K562 (cell line): ENCODE data around the gene EML2. TPM values are rescaled to one million over a fixed set of nuclear protein-coding genes. Genes with fewer than 3 reads are reported as not detected.

Source experiments
- BDP1 ChIP-seq: IDR thresholded peaks from 3 replicates; pipeline ENCODE4 v1.6.1; 2011; ENCODE audit not compliant: insufficient read length, insufficient read depth
- CREBBP ChIP-seq: IDR thresholded peaks from one replicate; pipeline ENCODE4 v1.6.1; 2012; ENCODE audit warnings: low read depth, mild to moderate bottlenecking, control low read depth, inconsistent platforms, low read length
- E2F3 ChIP-seq: fragments of 250-450 bp; sonication (Bioruptor Pico); IDR thresholded peaks from 2 replicates; pipeline ENCODE4 v1.4.0; 2020; ENCODE audit warnings: mild to moderate bottlenecking
- ERF ChIP-seq: fragments of 450-650 bp; formaldehyde crosslinking; IDR thresholded peaks from 2 replicates; pipeline ENCODE4 v1.4.0; 2020; ENCODE audit warnings: mild to moderate bottlenecking, mixed read lengths
- PCBP1 ChIP-seq: fragments of 200-400 bp; formaldehyde crosslinking; IDR thresholded peaks from 2 replicates; pipeline ENCODE4 v1.6.1; 2018; ENCODE audit warnings: mild to moderate bottlenecking, low read depth, low read length; ENCODE audit not compliant: poor library complexity, severe bottlenecking
- RERE ChIP-seq: sonication (generic); formaldehyde crosslinking; IDR thresholded peaks from 2 replicates; pipeline ENCODE4 v1.8.0; 2023; ENCODE audit warnings: missing genetic modification reagents, mild to moderate bottlenecking, borderline replicate concordance
- SAP30 ChIP-seq: fragments of 200-600 bp; sonication (generic); IDR thresholded peaks from 2 replicates; pipeline ENCODE4 v1.6.1; 2012; ENCODE audit warnings: borderline replicate concordance, low read depth, mild to moderate bottlenecking, moderate library complexity, low read length, control low read depth, inconsistent platforms; ENCODE audit not compliant: insufficient read depth, poor library complexity, severe bottlenecking
- TBL1XR1 ChIP-seq, 2 experiments: IDR thresholded peaks; 2 replicates each; pipeline ENCODE4 v1.6.1; 2012; ENCODE audit warnings: improper control_type of control experiment in 2 of 2, low read length in 2 of 2, mild to moderate bottlenecking in 1 of 2
- ZBTB40 ChIP-seq, 2 experiments: fragments of 450-650 bp in 1 of 2; sonication (generic) in 1 of 2; formaldehyde crosslinking in 1 of 2; IDR thresholded peaks; 2 replicates each; pipeline versions ENCODE4 v1.7.1 to v1.9.0; 2016 to 2022; ENCODE audit warnings: inconsistent platforms in 1 of 2, mild to moderate bottlenecking in 1 of 2, missing genetic modification reagents in 1 of 2
- ZC3H4 ChIP-seq: sonication (generic); formaldehyde crosslinking; IDR thresholded peaks from 2 replicates; pipeline ENCODE4 v1.9.0; 2021; ENCODE audit warnings: missing genetic modification reagents, borderline replicate concordance
- ZNF41 ChIP-seq: fragments of 250-450 bp; sonication (Bioruptor Pico); conservative IDR thresholded peaks from 2 replicates; pipeline ENCODE4 v1.4.0; 2020; ENCODE audit warnings: mild to moderate bottlenecking
- ZNF551 ChIP-seq: fragments of 250-450 bp; sonication (Bioruptor Pico); IDR thresholded peaks from 2 replicates; pipeline ENCODE4 v1.5.0; 2021; ENCODE audit warnings: mild to moderate bottlenecking, moderate library complexity
- ZNF764 ChIP-seq: fragments of 250-450 bp; sonication (Bioruptor Pico); IDR thresholded peaks from 2 replicates; pipeline ENCODE4 v1.4.0; 2020; ENCODE audit warnings: low read depth, mild to moderate bottlenecking, moderate library complexity
- polyA plus RNA-seq, 8 experiments: library from polyadenylated mRNA; depleted of rRNA in 4 of 8; stranded (reverse) in 5 of 8; unstranded in 3 of 8; fragments of >200 nt; fragmentation: Nextera tagmentation in 2 of 8; fragmentation: Illumina TruSeq in 1 of 8; extraction: Ambion mirVana in 2 of 8; extraction: Trizol in 1 of 8; gene quantifications; 2 replicates each; pipeline versions ENCODE4 v1.2.1 to v1.2.3, GENCODE V29; 2011 to 2014; ENCODE audit warnings: inconsistent platforms in 1 of 8, missing spikeins in 1 of 8
- total RNA-seq, 7 experiments: library from RNA; depleted of rRNA in 6 of 7; stranded (reverse); fragments of >200 nt in 6 of 7; fragmentation: Illumina TruSeq in 2 of 7; extraction: Trizol in 2 of 7; gene quantifications; 2 replicates each; pipeline versions ENCODE4 v1.2.1 to v1.2.3, GENCODE V29; 2011 to 2021; ENCODE audit warnings: low replicate concordance in 1 of 7

EML2 gene
- total and polyA plus RNA-seq, 9 of the 15 experiments (the other 6 are each of a cell fraction or from before 2014, with no cell fraction given) = 2.6 to 69.6 (median 24.8) TPM

GRCh38 chr19:45591004-45591637, 48.1 kb downstream of the EML2 start (continued):
- no peak for TF ChIP-seq ZBTB40 (IDR thresholded peaks at IDR 0.05)
- TF ChIP-seq ZBTB40 (CRISPR knock-in tag; IDR thresholded peaks at IDR 0.05) = no peak
- no peak; a peak in 1 of 4 replicates for TF ChIP-seq TBL1XR1 (IDR thresholded peaks at IDR 0.05; ENCODE audit: low read length in 2 of 2)
- TF ChIP-seq E2F3 = 0 out of 2 replicates have a peak, but pooled peaks have one; percentile 24
- TF ChIP-seq ZNF41 = no peak
- no peak for TF ChIP-seq RERE (CRISPR knock-in tag)
- no peak for TF ChIP-seq CREBBP
- TF ChIP-seq BDP1 = no peak
- no peak for TF ChIP-seq ZNF764 (CRISPR knock-in tag)
- peak; percentile 55; the same call in 1 of the 2 replicates for TF ChIP-seq ERF (CRISPR knock-in tag)
- TF ChIP-seq SAP30 = no peak
- TF ChIP-seq ZC3H4 (CRISPR knock-in tag) = no peak
- no peak for TF ChIP-seq PCBP1
- TF ChIP-seq ZNF551 (CRISPR knock-in tag) = no peak
